ENCODE measurements around the gene DDX1.

DDX1 gene

DNA sequence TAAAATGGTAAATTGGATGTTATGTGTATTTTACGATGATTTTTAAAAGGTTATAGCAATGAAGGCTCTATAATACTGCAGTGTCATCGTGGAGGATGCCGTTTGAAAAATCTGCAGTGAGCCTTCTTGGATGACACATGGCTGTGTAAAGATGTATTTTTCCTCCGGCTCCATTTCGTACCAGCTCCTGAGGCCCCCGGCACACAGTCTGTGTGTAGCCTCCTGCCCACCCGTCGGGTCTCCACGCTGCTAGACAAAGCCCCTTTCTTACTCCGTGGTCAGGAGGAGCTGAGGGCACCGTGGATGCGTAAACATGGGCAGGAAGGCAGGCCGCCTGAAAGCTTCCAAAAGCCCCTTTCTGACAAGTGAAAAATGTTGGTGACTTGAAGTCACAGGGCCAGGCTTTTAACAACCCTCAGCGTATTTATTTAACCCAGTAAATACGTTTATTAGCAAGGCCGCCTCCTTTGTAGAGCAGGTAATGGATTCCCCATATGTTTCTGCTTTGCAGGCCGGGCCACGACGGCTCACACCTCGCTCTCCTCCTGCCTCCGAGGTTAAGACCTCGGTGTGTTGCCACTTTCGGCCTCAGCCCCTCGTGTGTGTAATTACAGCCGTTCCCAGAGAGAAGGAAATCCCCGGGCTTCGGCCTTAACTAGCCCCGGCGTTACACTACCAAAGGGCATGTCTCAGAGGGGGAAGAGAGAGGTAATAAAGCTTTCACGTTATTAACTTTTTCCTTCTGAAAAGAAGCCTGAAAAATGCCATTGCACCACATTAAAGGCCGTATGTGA lies 72.8 kb downstream of the DDX1 start:
- DNase-seq = no peak

DNA sequence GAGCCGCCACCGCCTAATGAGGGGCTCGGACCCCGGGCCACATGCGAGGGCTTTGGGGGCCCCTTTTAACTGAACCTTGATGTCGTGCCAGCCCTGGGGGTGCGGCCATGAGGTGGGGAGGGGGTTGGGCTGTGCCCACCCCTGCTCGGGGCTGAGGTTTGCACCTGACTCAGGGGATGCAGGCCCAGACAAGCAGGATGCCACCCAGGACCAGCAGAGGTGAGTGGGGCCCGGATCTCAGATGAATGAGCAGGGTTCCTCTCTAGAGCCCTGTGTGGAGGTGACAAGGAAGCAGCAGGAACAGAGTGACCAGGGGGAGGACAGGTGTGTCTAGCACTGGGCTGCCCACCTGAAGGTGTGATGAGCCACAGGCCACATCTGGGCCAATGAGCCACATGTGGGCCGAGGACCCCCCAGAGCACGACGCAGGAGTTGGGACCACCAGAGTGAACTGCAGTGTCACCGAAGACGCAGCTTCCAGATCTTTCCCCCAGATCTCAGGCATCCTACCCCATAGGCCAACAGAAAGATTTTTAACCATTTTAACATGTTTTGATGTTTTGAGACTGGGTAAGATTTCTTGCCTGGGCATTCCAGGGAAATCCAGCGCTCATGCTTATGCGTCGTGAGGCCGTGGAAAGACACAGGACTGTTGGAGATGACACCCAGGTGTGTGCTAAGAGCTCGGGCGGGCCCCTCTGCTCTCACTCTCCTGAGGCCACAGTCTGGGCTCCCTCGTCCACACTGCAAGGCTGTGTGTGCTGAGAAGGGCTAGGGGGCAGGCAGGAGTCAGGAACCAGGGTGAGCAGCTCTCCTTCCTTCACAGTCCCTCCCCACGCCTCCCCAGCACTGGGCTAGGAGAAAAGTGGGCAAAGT lies 73.6 kb downstream of the DDX1 start:
- no peak for DNase-seq

DNA sequence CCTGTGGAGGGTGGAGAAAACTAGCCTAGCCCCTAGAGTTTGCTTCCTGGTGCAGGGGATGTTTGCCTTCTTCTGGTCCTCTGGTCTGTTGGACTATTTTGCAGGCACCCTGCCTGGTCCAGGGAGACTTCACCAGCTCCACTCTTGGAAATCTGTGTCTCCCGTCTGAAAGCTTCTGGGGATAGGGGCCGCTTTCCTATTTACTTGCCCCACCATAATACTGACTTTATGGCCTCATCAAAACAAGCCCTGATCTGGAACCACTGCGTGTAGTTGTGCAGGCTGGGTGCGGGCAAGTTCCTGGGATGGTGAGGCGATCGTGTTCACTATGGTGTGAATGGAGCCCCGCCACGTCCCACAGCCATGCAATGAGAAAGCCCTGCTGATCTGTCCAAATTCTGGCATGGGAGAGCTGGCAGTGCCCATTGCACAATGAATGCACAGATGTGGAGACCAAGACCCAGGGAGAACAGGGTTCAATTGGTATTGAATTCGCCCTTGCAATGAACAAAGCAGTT lies 74.3 kb downstream of the DDX1 start:
- DNase-seq = no peak

DNA sequence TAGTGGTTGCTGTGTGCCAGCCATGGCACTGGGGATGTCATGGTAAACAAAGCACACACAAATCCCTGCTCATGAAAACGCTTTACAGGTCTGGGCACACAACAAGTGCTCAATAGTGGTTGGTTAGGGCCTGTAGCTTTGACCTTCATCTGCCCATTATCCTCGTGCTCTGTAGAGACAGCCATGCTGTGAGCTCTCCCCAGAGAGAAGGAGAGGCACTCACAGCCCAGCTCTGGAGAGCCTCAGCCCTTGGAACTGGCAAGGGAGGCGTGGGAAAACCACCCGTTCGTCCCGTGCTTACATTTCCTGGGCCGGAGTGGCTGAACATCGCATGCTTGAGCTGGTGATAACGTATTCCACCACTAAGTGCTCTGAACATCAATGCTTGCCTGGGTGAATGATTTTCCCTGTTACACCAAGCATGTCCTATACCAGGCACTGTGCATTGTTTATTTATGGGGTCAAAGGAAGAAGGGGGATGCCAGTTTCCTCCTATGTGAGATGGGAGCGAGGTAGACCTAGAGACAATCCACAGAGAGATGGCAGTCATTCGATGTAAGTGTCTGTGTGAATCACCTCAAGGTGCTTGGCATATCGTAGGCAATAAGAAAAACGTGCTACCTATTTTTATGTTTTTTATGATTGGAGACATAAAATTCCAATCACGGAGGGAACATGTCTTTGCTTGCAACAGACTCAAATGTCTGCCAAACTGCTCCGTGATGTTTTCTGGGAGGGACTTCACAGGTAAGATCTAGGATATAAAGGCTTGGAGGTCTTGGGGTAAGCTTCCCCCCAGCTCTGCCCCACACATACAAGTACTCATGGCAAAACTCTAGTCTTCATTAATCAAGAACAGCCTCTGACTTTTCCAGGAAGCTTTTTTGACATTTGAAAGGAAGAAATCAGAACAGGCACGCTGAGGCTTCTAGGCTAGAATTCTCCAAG lies 75.5 kb downstream of the DDX1 start:
- DNase-seq = no peak

DNA sequence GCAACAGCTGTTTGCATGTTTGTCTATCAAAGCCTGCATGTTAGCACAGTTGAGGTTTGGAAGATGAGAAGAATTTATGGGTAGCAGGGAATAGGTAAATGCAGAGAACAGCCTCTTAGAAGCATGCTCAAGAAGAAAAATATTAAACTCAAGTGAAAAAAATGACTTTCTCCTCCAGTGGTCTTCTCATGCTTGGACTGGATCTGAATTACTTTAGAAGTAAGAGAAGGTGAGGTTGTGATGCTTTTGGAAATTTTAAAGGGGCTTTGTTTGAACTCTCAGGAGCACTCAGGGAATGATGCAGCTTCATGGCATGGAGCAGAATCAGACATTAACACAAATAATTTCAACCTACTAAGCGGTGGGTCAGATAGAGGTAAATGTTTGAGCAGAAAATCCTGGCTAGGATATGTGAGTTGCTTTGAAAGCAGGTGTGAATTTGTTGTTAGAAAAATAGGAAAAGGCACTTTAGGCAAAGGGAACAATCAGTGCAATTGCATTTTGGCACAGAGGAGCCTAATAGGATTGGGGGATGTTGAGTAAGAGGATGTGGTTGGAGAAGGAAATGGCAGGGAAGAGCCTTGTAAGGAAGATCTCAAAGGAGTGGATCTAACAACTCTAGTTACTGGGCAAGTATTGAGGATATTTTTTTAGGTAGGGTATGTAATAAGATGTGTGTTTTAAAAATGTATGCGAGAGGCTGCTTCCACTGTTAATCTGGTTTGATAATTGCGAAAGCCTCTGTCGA lies 76.3 kb downstream of the DDX1 start:
- DNase-seq = no peak

DNA sequence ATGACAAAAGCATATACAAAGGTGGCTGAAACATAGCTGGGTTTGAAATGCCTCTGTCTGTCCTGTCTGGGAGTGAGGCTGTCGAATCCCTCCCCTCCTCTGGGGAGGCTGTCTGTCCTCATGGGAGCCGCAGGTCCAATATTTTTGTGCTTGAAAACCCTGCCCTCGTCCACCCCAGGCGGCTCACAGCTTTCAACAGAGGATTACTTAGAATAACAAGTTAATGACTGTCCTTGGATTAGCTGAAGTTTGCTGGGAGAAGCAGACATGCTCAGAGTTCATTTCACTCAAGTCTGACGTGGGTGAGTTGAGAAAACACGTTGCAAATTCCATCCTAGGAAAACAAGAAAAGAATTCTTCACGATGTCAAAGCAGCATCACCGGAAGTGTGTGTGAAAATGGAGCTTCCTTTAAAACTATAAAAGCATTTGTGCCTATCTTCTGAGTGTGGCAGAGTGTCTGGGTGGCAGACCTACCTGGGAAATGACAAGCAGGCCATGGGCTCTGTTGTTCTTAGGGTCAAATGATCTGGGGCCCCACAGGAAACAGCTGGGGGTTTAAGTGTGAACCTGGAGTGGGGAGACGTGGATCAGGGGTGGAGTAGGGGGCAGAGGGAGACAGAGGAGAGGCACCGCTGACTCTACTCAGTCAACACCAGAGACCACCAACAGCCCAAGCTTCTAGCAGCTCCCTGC lies 77.1 kb downstream of the DDX1 start:
- DNase-seq = no peak

DNA sequence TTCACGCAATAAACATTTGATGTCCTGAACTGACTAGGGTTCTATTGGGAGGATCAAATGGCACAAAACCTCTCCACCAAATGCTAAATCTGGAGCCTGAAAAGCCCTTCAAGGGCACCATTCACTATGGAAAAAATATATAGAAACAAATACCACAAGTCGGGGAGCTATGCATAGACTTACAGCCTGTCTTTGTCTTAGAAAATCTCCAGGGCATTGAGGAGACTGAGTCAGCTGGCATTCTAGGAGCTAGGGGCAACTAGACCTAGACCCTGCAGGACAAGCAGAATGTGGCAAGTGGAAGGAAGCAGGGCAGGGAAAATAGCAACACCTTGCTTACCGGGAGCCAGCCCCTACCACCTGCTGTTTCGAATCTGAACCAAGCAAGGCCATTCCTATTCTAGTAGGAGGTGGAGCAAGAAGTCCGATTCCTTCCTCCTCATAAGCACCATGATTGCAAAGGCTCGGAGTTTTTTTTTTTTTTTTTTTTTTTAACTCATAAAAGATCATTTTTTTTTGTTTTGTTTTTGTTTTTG lies 77.8 kb downstream of the DDX1 start:
- DNase-seq = no peak

DNA sequence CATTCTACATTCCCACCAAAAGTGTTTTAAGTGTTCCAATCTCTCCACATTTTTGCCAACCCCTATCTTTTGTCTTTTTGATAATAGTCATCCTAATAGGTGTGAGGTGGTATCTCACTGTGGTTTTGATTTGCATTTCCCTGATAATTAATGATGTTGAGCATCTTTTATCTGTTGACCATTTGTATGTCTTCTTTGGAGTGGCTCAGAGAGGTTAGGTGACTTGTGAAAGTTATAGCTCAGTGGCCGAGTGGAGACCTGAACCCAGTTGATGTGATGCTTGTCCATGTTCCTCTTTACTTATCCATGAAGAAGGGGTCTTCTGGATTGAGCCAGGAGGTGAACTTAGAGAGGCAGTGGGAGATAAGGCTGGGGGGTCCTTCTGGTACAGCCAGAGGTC lies 78.8 kb downstream of the DDX1 start:
- DNase-seq = no peak

DNA sequence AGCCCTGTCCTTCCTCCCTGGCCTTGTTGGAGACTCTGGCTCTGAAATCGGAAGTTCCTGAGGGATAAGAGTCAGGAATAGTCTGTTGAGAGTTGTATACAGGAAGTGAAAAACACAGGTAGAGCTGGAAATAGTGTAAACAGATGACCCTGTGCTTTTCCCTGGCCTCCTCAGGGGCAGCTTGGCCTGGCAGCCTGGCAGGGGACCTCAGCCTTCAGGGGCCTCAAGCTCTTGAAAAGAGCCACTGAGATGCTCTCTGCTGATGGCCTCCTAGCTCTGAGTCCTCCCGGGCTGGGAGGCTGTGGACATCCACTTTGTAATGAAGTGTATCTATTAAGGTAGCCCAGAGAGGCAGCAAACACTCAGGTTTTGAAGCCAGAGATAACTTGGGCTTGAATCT lies 79.3 kb downstream of the DDX1 start:
- no peak for DNase-seq

DNA sequence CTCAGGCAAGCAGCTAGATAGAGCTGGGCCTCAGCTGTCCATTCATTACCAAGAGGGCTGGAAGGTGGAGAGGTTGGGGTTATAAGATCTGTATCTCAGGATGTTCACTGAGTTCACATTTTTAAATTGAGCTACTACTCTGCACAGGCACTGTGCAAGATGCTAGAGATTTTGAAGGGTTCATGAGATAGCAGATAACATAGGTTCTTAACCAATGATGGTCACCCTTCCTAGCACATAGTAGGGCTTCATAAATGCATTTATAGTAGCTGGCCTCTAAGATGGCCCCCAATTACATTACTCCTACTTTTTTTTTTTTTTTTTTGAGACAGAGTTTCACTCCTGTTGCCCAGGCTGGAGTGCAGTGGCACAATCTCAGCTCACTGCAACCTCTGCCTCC lies 79.7 kb downstream of the DDX1 start:
- DNase-seq = no peak

DNA sequence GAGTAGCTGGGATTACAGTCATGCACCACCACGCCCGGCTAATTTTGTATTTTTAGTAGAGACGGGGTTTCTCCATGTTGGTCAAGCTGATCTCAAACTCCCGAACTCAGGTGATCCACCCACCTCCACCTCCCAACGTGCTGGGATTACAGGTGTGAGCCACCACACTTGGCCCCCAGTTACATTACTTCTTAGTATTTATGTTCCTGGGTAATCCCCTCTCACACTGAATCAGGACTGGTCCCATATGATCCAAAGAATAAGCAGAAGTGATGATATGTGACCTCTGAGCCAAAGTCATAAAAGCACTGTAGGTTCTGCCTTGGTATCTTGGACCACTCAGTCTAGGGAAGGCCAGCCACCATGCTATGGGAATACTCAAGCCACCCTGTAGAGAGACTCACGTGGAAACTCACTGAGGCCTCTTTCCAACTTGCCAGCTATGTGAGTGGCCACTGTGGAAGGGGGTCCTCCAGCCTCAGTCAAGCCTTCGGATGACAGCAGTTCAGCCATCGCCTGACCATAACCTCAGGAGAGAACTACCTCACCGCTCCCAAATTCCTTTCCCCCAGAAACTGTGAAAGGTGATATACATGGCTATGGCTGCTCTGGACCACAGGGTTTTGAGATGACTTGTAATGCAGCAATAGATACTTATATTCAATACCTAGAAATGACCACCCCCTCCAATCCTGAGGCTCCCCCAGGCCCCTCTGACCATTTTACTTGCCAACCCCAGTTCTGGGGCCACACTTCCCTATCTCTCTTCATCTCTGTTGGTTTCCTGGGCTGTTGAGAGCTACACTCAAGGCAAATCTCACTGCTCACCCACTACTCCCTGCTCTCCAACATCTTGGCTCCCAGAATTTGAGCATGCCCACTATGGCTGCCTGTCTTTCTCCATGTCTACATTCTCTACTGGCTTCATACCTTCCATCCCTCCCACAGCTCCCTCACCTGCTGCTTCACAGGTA lies 80.5 kb downstream of the DDX1 start:
- DNase-seq = no peak

DNA sequence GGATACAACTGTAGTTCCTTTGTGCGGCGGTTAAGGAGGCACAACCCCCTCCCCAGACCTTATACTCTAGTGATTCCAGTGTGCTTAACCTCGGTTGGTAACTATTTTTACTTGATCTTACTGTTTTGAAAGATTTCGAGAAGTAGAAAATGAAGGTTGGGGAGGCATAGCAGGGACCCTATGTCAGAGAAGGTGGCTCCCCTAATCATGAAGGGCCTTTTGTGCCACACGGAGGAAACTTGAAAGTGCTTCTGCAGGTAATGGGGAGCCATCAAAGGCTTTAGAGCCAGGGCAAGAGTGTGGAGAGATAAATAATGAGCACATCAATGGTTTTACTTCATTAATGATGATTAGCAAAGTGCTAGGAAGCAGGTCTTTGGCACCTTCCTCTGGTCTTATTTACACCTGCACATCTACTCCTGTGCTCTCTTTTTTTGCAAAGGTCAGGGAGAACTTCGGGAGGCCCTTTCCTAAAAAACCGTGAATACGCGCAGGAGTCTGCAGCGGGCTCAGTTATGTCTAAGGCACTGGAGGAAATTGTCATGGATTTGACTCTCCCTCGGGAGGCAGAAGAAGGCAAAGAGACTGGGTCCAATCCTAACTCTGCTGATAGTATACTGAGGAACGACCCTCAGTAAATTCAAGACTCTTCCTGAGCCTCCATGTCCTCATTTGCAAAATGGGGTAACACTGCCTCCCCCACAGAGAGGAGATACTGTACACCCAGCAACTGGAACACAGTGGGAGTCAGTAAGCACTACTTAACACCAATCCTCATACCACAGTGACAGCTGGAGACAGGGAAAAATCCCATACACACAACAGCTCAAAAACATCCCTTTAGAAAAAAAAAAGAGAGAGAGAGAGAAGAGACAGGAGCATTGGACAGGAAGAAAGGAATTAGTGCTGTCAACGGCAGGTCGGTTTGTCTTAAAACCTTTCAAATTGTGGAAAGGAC lies 81.6 kb downstream of the DDX1 start:
- no peak for DNase-seq

DNA sequence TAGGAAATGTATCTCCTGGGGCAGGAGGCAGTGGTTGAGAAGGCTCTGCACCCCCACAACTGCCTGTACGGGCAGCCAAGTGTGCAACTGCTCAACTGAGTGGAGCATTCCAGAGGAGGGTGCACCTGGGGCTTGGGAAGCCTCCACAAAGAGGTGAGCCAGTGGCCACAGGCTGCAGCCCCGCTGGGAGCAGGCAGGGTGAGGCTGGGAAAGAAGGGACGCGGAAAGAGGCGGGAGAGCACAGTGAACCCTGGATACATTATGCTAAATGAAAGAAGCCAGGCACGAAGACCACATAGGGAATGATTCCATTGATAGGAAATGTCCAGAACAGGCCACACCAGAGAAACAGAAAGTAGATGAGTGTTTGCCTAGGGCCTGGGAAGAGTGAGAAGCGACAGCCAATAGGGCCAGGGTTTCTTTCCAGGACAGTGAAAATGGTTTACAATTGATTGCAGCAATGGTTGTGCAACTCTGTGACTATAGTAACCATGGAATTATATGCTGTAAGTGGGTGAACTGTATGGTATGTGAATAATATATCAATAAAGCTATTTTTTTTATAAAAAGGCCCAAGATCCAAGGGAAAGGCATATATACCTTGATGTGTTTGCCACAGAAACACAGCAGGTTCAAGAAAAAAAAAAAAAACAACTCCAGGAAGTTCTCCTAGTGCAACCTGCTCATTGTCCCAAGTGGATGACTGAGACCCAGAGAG lies 82.4 kb downstream of the DDX1 start:
- no peak for DNase-seq

DNA sequence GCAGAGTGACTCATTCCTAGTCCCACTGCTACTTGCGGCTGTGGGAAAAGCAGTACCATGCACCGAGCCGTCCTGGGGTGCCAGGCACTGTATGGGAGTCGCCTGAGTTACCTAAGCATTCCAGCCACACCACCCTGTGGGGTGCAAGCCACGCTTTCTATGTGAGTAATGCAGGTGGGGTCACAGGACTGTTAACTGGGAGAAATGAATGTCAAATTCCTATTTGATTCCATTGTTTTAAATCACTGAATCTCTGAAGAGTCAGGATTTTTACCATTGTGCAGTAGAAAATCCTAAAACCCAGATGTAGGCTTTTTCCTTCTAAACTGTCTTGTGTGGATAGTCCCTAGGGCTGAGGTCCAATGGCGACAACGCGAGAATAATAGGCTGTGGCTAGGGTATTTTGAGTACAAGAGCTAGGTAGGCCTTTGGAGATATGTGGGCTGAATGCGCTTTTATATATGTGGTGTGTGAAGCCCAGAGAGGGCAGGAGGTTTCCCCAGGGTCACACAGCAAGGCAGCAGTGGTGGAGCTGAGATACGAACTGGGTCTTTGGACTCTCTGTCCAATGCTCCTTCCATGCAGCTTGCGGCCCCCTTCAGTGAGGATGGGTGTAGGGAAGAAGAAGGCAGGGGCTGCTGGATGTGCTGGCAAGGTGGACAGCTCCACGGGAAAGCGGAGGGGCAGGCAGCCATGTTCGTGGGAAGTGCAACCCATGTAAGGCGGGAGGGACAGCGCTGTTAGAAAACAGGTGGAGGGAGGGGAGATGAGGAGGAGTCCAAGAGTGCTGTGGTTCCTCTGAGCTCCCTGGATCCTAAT lies 83.2 kb downstream of the DDX1 start:
- no peak for DNase-seq

DNA sequence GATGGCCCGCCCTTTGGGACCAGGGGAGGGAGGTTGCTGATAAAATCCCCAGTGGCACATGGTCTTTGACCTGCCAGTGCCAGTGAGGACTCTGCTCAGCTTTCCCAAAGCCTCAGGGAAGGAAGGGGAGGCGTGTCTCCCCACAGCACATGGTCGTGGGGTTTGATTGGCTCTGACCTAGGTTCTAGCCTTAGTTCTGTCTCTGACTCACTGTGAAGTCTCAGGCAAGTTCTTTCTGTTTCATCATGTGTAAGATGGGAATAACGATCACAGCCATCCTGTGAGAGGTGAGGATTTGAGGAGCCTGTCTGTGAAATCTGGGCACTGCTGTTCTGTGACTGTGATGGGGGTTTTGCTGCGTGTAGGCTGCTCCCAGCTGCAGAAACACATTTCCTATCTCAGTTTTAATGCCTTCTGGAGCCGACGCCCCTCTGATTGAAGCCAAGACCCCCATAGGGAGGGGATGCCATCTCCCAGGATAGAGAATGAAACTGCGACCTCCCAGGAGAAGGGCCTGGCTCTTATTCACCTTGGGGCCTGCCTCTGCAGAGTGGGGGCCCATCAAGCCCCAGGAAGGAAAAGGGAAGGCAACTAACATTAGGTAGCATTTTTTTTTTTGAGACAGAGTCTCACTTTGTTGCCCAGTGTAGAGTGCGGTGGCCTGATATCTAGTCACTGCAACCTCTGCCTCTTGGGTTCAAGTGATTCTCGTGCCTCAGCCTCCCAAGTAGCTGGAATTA lies 84.0 kb downstream of the DDX1 start:
- DNase-seq = no peak

DNA sequence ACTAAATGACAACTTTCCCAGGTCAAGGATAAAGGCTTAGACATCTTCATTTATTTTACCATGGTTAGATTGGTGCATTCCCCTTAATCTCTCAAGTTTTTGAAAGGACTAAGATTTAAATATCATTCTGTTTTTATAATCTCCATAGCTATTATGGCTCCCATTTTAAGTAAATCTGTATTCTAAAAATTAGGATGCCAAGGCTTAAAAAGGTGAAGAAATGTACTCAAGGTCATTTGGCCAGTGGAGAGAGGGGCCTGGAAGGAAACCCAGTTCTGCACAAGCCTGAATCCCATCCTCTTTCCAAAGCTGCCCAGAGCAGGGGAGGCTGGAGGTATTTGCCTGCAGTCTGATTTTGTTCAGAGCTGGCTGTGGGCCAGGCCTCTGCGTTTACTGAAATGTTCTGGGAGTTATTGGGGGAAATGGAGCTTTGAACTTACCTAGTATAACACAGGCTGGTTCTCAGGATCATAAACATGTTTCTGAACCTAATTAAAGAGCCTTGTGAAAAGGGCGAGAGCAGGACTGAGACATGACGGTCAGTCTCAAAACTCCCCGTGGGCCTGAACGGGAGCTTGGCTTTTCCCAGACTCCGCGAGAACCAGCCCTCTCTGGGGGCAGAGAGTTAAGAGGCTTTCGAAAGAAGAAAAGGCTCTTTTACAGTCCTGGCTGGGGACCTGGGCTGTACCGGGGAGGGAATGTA lies 85.6 kb downstream of the DDX1 start:
- no peak for DNase-seq
